Ascending aorta (tissue), 2 donors: ENCODE measurements around the gene ZNF511. TPM values are rescaled to one million over a fixed set of nuclear protein-coding genes. Genes with fewer than 3 reads are reported as not detected.

Experiments used
- DNase-seq, 2 donors: peaks; one replicate each; pipeline ENCODE4 v3.0.0-alpha.2; 2019; ENCODE audit warnings: low spot score in 2 of 2
- H3K27ac ChIP-seq, 2 donors: fragments of 200-600 bp; sonication (generic); one replicate each; pipeline ENCODE4 v1.5.1; 2016 to 2017; ENCODE audit warnings: mild to moderate bottlenecking in 1 of 2
- H3K27me3 ChIP-seq: fragments of 200-600 bp; sonication (generic); one replicate; pipeline ENCODE4 v1.5.1; 2017
- H3K36me3 ChIP-seq, 2 donors: fragments of 200-600 bp; sonication (generic); one replicate each; pipeline ENCODE4 v1.5.1; 2016
- H3K4me1 ChIP-seq, 2 donors: fragments of 200-600 bp; sonication (generic); one replicate each; pipeline ENCODE4 v1.5.1; 2016 to 2017; ENCODE audit warnings: mild to moderate bottlenecking in 1 of 2
- H3K4me3 ChIP-seq, 2 donors: fragments of 200-600 bp; sonication (generic); one replicate each; pipeline ENCODE4 v1.5.1; 2016 to 2017; ENCODE audit warnings: mild to moderate bottlenecking in 1 of 2
- H3K9me3 ChIP-seq, 2 donors: fragments of 200-600 bp; sonication (generic); one replicate each; pipeline ENCODE4 v1.5.1; 2016
- intact Hi-C: fragments of 100-400 bp; cut with DNase I; formaldehyde crosslinking; loops from one replicate; pipeline ENCODE4 v1.15.1; 2023
- total RNA-seq: library from RNA; depleted of rRNA; stranded (reverse); fragments of >200 nt; gene quantifications from one replicate; pipeline ENCODE4 v1.1.0, GENCODE V29; 2016
- TF ChIP-seq, protein P1 (sequence below), 3 experiments: fragments of 200-600 bp in 2 of 3; fragments of 450-650 bp in 1 of 3; sonication (generic) in 2 of 3; IDR thresholded peaks; one replicate each; pipeline ENCODE4 v1.5.1; 2016 to 2019; ENCODE audit warnings: antibody characterized with exemption in 3 of 3, mild to moderate bottlenecking in 1 of 3, moderate library complexity in 1 of 3

Gene ZNF511
- total RNA-seq, 1 donor from 2014 or later, result 51.8 TPM

- TF ChIP-seq, protein P1, sequence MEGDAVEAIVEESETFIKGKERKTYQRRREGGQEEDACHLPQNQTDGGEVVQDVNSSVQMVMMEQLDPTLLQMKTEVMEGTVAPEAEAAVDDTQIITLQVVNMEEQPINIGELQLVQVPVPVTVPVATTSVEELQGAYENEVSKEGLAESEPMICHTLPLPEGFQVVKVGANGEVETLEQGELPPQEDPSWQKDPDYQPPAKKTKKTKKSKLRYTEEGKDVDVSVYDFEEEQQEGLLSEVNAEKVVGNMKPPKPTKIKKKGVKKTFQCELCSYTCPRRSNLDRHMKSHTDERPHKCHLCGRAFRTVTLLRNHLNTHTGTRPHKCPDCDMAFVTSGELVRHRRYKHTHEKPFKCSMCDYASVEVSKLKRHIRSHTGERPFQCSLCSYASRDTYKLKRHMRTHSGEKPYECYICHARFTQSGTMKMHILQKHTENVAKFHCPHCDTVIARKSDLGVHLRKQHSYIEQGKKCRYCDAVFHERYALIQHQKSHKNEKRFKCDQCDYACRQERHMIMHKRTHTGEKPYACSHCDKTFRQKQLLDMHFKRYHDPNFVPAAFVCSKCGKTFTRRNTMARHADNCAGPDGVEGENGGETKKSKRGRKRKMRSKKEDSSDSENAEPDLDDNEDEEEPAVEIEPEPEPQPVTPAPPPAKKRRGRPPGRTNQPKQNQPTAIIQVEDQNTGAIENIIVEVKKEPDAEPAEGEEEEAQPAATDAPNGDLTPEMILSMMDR (IDR thresholded peaks at IDR 0.05), result no peak
- intact Hi-C loops, result no loop called here
- H3K27me3 ChIP-seq, result no peaks in the 10 kb centered on the region
- no peak overlapping the region for H3K4me3 ChIP-seq
- no peak for DNase-seq
- H3K4me1 ChIP-seq, result no peaks in the 10 kb centered on the region
- peaks cover 0 to 15% of the 10 kb centered on the region in 2 donors for H3K36me3 ChIP-seq
- H3K9me3 ChIP-seq, result no peaks in the 10 kb centered on the region
- no peak overlapping the region for H3K27ac ChIP-seq
These were observed 40.2 kb upstream of the ZNF511 start for GRCh38 chr10:133268532-133268931.

DNA sequence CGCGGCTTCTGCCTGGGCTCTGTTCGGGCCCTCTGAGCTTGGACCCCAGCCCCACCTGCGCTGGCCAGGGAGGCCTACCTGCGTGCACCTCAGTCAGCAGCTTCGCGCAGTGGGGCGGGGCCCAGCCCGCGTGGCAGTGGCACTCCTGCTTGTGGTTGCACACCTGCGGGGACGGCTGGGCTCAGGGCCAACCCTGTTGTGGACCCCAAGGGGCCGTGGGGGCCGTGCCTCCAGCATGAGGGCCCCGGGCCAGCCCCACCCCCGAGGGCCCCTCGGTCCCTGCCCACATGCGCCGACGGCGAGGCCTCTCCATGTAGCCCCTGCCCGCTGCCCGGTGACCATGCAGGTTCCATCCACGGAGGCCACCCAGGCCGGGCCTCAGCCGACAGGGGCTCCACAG is 39.3 kb upstream of the ZNF511 start:
- TF ChIP-seq, protein P1 (IDR thresholded peaks at IDR 0.05), result no peak
- Histone ChIP-seq H3K27me3 (no peaks in the 10 kb centered on the region), H3K9me3 (no peaks in the 10 kb centered on the region), H3K4me1 (no peaks in the 10 kb centered on the region), H3K36me3 (peaks cover 0 to 15% of the 10 kb centered on the region in 2 donors), H3K4me3 (no peak overlapping the region), H3K27ac (no peak overlapping the region)
- intact Hi-C loops, result no loop called here
- no peak for DNase-seq

DNA sequence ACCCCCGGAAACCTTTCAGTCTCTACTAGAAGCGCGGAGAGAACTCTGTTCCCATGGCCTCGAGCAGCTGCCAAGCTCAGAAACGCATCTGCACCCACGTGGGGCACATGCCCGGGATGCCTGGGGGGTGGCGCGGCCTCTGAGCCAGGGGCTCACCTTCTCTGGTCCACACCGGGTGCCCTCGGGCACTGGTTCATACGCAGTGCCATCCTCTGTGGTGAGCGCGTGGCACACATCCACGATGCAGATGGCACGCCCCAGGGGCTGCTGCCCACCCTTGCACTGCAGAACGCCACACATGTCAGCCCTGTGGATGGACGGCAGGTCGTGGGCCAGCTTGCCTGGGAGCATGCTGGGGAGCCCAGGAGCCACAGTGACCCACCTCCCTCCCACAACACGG is 38.5 kb upstream of the ZNF511 start:
- TF ChIP-seq, protein P1 (IDR thresholded peaks at IDR 0.05), result no peak
- H3K36me3 ChIP-seq, result peaks cover 0 to 15% of the 10 kb centered on the region in 2 donors
- no peak overlapping the region for H3K4me3 ChIP-seq
- DNase-seq, result no peak
- no peaks in the 10 kb centered on the region for H3K27me3 ChIP-seq
- no peak overlapping the region for H3K27ac ChIP-seq
- H3K4me1 ChIP-seq, result no peaks in the 10 kb centered on the region
- no peaks in the 10 kb centered on the region for H3K9me3 ChIP-seq
- intact Hi-C loops, result no loop called here

GRCh38 chr10:133270773-133271297 is 37.9 kb upstream of the ZNF511 start:
- H3K27ac ChIP-seq, result no peak overlapping the region
- no peaks in the 10 kb centered on the region for H3K4me1 ChIP-seq
- peaks cover 0 to 15% of the 10 kb centered on the region in 2 donors for H3K36me3 ChIP-seq
- TF ChIP-seq, protein P1 (IDR thresholded peaks at IDR 0.05), result no peak
- H3K27me3 ChIP-seq, result no peaks in the 10 kb centered on the region
- intact Hi-C loops, result no loop called here
- no peak overlapping the region for H3K4me3 ChIP-seq
- DNase-seq, result no peak
- H3K9me3 ChIP-seq, result no peaks in the 10 kb centered on the region

DNA sequence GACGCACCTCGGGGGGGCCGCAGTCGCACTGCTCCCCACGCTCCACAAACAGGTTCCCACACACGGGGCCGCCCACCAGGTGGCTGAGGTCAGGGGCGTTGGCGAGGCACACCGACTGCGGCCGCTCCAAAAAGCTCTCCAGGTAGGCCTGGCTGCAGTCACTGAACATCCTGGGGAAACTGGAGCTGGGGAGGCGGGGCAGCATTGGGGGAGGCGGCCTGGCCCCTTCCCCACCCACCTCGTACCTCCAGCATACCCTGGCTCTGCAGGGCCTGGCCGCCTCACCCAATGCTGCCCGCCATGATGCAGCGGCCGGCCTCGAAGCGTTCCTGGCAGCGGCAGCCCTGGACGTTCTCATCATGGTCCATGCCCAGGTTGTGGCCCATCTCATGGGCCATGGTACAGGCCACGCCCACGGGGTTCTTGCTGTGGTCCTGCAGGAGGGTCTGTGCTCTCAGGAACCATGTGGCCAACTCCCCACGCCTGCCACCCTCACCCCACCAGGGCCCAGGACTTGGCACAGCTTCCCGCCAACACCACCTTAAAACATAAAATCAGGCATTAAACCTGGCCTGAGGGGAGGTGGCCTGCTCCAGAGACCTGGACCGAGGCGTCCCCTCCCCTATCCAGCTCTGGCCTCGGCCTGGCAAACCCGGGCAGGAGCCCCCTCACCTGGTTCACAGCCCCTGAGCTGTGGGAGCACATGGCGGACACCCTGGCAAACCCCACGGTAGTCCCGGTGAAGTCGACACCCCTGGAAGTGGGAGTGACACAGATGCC is 37.0 kb upstream of the ZNF511 start:
- no peak for DNase-seq
- intact Hi-C loops, result no loop called here
- no peaks in the 10 kb centered on the region for H3K9me3 ChIP-seq
- H3K27me3 ChIP-seq, result no peaks in the 10 kb centered on the region
- H3K4me1 ChIP-seq, result peaks cover 0 to 3% of the 10 kb centered on the region in 2 donors
- no peak overlapping the region for H3K4me3 ChIP-seq
- peaks cover 0 to 15% of the 10 kb centered on the region in 2 donors for H3K36me3 ChIP-seq
- TF ChIP-seq, protein P1 (IDR thresholded peaks at IDR 0.05), result no peak
- no peak overlapping the region for H3K27ac ChIP-seq
